Progenitor cell of endocrine pancreas (in vitro differentiated cells): ENCODE data around the gene MIPOL1. TPM values are rescaled to one million over a fixed set of nuclear protein-coding genes. Genes with fewer than 3 reads are reported as not detected.
A peak's percentile ranks its signal among the peaks of the same experiment; 100 is the strongest.

ENCODE experiments used
- DNase-seq: peaks from one replicate; pipeline ENCODE4 v3.0.0; 2021; ENCODE audit warnings: low spot score; ENCODE audit not compliant: unreplicated experiment
- H3K27ac Mint-ChIP-seq: 2 replicates; pipeline ENCODE4 v1.8.0; 2021; ENCODE audit warnings: mild to moderate bottlenecking, moderate library complexity, mixed read lengths
- H3K27me3 Mint-ChIP-seq: 2 replicates; pipeline ENCODE4 v1.8.0; 2021; ENCODE audit warnings: mixed read lengths
- H3K36me3 Mint-ChIP-seq: 2 replicates; pipeline ENCODE4 v1.8.0; 2022; ENCODE audit warnings: mixed read lengths; ENCODE audit not compliant: insufficient read depth
- H3K4me1 Mint-ChIP-seq: 2 replicates; pipeline ENCODE4 v1.8.0; 2021; ENCODE audit warnings: low read depth, mixed read lengths
- H3K4me3 Mint-ChIP-seq: 2 replicates; pipeline ENCODE4 v1.8.0; 2021; ENCODE audit warnings: low read depth, mild to moderate bottlenecking, moderate library complexity, mixed read lengths
- H3K9me3 Mint-ChIP-seq: 2 replicates; pipeline ENCODE4 v1.8.0; 2021; ENCODE audit warnings: low read depth, mixed read lengths
- total RNA-seq: library from RNA; stranded (reverse); gene quantifications from 2 replicates; pipeline ENCODE4 v1.2.1, GENCODE V29; 2021
- TF ChIP-seq, protein P1 (sequence below): fragments of 200-600 bp; sonication (generic); IDR thresholded peaks from one replicate; pipeline ENCODE4 v1.5.0; 2021; ENCODE audit warnings: antibody characterized with exemption, mild to moderate bottlenecking; ENCODE audit not compliant: unreplicated experiment

Gene MIPOL1
- total RNA-seq, 1 donor from 2014 or later, result 25.6 TPM

DNA sequence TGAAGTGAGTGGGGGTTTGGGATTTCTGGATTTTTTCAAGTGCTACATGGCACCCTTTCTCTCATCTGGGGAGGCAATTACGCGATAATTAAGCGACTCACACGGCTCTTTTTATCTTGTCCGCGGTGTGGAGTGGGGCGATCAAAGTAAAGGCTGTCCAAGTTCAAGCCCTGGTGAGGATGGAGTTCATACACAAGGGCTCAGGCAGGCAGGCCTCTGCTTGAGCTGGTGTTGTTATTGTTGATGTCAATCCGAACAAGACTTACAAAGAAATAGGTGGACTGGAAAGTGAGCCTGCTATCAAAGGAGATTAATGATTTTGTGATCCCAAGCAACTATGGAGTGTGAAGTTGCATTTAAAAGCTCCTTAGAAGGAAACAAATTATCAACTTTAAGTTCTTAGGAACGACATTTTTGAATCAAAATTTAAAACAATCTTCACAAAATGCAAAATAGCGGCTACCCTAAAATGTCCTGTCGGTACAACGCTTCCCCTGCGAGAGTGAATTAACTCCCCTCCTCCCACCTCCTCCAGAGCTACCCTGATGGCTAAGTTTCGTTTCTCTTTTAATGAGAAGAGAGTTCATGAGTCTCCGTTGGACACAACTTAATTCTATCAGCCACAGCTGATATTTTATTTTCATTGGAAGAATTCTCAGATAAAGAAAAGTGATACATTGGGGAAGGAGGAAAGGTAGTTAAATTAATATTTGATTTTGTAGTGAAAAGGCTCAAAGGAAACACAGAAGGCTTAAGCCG lies 391.4 kb downstream of the MIPOL1 start:
- Mint-ChIP-seq H3K27ac (peak overlapping the region; percentile 98), H3K27me3 (no peaks in the 10 kb centered on the region), H3K4me3 (peak overlapping the region; percentile 77), H3K36me3 (peaks cover 37% of the 10 kb centered on the region), H3K4me1 (peaks cover 50% of the 10 kb centered on the region), H3K9me3 (no peaks in the 10 kb centered on the region)
- no peak for DNase-seq
- TF ChIP-seq, protein P1, sequence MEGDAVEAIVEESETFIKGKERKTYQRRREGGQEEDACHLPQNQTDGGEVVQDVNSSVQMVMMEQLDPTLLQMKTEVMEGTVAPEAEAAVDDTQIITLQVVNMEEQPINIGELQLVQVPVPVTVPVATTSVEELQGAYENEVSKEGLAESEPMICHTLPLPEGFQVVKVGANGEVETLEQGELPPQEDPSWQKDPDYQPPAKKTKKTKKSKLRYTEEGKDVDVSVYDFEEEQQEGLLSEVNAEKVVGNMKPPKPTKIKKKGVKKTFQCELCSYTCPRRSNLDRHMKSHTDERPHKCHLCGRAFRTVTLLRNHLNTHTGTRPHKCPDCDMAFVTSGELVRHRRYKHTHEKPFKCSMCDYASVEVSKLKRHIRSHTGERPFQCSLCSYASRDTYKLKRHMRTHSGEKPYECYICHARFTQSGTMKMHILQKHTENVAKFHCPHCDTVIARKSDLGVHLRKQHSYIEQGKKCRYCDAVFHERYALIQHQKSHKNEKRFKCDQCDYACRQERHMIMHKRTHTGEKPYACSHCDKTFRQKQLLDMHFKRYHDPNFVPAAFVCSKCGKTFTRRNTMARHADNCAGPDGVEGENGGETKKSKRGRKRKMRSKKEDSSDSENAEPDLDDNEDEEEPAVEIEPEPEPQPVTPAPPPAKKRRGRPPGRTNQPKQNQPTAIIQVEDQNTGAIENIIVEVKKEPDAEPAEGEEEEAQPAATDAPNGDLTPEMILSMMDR, result no peak

DNA sequence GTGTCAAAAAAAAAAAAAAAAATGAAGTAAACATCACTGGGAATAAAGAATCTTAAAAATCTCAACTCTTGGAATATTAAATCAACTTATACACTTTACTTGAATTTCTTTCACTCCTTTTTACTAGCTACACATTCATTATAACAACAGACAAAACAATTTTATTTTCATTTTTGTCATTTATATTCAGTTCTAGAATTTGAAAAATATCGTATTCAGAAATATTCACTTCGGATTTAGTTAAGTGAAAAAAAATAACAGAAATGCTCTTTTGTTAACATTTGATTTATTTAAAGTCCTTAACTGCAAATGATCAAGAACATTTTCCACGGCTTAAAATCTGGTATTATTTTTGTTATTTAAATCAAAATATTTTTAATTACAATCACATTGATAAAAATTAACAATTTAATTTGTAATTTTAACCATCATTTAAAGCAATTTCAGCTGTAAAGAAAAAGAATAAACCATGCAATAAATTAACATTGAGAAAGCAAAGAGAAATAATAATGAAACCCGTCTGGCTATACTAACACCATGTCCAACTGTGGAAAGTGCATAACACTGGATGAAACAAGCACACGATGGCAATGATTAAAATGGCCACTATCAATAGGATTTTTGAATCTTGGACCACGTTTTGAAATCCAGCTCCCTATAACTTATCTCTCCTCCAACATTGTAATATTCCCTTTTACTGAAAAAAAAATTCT lies 392.1 kb downstream of the MIPOL1 start:
- TF ChIP-seq, protein P1, result no peak
- H3K4me3 Mint-ChIP-seq, result peak overlapping the region; percentile 88
- H3K9me3 Mint-ChIP-seq, result no peaks in the 10 kb centered on the region
- H3K4me1 Mint-ChIP-seq, result peaks cover 48% of the 10 kb centered on the region
- DNase-seq, result no peak
- no peaks in the 10 kb centered on the region for H3K27me3 Mint-ChIP-seq
- H3K36me3 Mint-ChIP-seq, result peaks cover 37% of the 10 kb centered on the region
- H3K27ac Mint-ChIP-seq, result peak overlapping the region; percentile 98

DNA sequence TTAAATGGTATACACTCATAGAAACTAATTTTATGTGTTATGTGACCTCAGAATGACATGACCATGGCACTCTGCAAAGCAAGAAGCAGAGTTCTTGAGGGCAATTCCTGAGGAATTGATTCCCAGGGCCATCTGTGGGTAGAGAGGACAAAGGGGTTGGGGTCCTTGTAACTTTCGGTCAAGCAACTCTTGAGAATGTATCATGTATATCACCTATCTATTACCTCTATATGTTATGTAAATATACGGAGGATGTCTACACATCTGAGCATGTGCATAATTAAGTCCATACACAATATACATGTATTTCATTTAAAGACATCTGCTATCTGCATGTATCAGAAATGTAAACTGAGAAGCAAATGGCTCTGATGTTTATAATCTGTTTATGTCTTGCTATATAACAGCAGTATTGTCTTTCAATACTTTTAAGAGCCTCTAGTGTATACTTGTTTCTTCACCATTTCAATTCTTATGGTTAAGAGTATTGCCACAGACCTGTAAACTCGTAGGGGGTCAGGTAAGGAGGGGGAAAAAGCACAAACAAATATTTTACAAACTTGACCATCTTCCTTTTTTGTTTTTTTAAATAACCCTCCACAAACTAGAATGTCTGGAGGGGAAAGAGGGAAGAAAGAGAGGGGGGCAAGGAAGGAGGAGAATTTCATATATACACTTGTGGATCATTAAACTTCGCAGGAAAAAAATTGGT lies 392.8 kb downstream of the MIPOL1 start:
- TF ChIP-seq, protein P1, result no peak
- Mint-ChIP-seq H3K9me3 (no peaks in the 10 kb centered on the region), H3K27ac (peak overlapping the region; percentile 95), H3K4me1 (peaks cover 43% of the 10 kb centered on the region), H3K27me3 (no peaks in the 10 kb centered on the region), H3K4me3 (peak overlapping the region; percentile 88), H3K36me3 (peaks cover 37% of the 10 kb centered on the region)
- no peak for DNase-seq

DNA sequence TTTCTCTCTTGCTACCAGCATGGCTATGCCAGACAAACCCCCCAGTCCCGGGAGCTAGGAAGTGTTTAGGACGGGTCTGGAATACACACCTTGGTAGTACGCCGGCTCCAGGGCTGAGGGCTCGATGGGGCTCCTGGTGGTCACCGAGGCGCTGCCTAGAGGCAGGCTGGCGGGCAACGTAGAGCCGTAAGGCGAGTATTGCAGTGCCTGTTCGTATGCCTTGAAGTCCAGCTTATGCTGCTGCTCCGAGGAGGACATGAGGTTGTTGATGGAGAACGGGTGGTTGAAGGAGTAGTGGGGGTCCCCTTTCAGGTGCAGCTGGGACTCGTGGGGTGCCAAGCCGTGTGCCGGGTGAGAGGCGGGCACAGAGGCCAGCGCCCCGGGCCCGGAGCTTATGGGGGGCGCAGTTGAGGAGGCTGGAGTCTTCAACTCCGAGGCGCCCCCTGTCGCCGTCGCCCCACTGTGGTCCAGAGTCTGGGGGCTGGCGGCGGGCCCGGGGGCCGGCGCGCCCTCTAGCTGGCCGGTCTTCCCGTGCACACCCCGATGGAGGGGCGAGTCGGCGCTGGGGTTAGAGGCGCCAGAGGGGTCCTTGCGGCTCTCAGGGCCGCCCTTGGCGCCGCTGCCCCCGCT lies 393.7 kb downstream of the MIPOL1 start:
- peak; percentile 68 for DNase-seq
- Mint-ChIP-seq H3K4me3 (peak overlapping the region; percentile 89), H3K4me1 (peaks cover 39% of the 10 kb centered on the region)

More for the DNA sequence above, 393.7 kb downstream of the MIPOL1 start:
- H3K27ac Mint-ChIP-seq, result peak overlapping the region; percentile 95
- H3K36me3 Mint-ChIP-seq, result peaks cover 37% of the 10 kb centered on the region
- H3K27me3 Mint-ChIP-seq, result no peaks in the 10 kb centered on the region
- H3K9me3 Mint-ChIP-seq, result no peaks in the 10 kb centered on the region
- TF ChIP-seq, protein P1, result peak; percentile 68
